Airway epithelial cell (primary cell): ENCODE measurements around the gene DEFB110. TPM values are rescaled to one million over a fixed set of nuclear protein-coding genes. Genes with fewer than 3 reads are reported as not detected.

Experiments
- total RNA-seq: library from RNA; depleted of rRNA; stranded (reverse); fragments of >200 nt; gene quantifications from 2 replicates; pipeline ENCODE4 v1.2.3, GENCODE V29; 2015

DEFB110 gene
- not detected in 2 replicates for total RNA-seq

GRCh38 chr6:50021894-50022293 is at the start of gene DEFB110:
Gene DEFB110 (minus strand): TSS chr6:50021994. CDS start chr6:50021935, 59 bp downstream.

GRCh38 chr6:50049829-50050228 is 28.0 kb upstream of the DEFB110 start, which contains the start of gene DEFB112:
Gene DEFB112 (minus strand): TSS chr6:50049929. CDS start chr6:50049869, 60 bp downstream.

GRCh38 chr6:49969605-49970004 is 52.2 kb downstream of the DEFB110 start, which contains the start of gene DEFB113:
Gene DEFB113 (minus strand): TSS chr6:49969625. CDS start chr6:49969625, 0 bp downstream.

Other genes with a start within 250 kb of the DEFB110 start
- not detected in 2 replicates for gene PGK2, start 234.7 kb downstream of the DEFB110 start, total RNA-seq
- not detected in 2 replicates for gene CRISP1, start 155.5 kb downstream of the DEFB110 start, total RNA-seq
- gene DEFB114, start 57.8 kb downstream of the DEFB110 start, total RNA-seq = not detected in 2 replicates
- gene DEFB113, start 52.4 kb downstream of the DEFB110 start, total RNA-seq = not detected in 2 replicates
- gene DEFB112, start 27.9 kb upstream of the DEFB110 start, total RNA-seq = not detected in 2 replicates